BJ (cell line): ENCODE results near the gene STXBP1. TPM values are rescaled to one million over a fixed set of nuclear protein-coding genes. Genes with fewer than 3 reads are reported as not detected.

Source experiments
- CTCF ChIA-PET: fragments of 350-600 bp; formaldehyde crosslinking; extraction: SDS; loops from one replicate; lab custom pipeline; 2021; ENCODE audit warnings: antibody characterized with exemption, inconsistent platforms; lab: Yijun Ruan, JAX
- POLR2A ChIA-PET: fragments of 300-600 bp; sonication (Branson Sonifier 250); formaldehyde crosslinking; extraction: SDS; loops from one replicate; lab custom pipeline; 2021; ENCODE audit warnings: antibody characterized with exemption; lab: Charles Lee
- DNase-seq: peaks from one replicate; pipeline ENCODE4 v3.0.0-alpha.2; 2011; ENCODE audit warnings: low read depth
- H3K27me3 ChIP-seq: 2 replicates; pipeline ENCODE4 v1.6.0; 2011; ENCODE audit warnings: low read length; ENCODE audit not compliant: control insufficient read depth, insufficient read depth
- H3K36me3 ChIP-seq: 2 replicates; pipeline ENCODE4 v1.5.1; 2011; ENCODE audit warnings: low read length; ENCODE audit not compliant: control insufficient read depth, insufficient read depth
- H3K4me3 ChIP-seq: 2 replicates; pipeline ENCODE4 v1.5.1; 2011; ENCODE audit warnings: low read depth, mild to moderate bottlenecking, control low read depth, low read length
- polyA plus RNA-seq: library from polyadenylated mRNA; depleted of rRNA; stranded (reverse); fragments of >200 nt; gene quantifications from 2 replicates; pipeline ENCODE4 v1.2.3, GENCODE V29; 2011
- TF ChIP-seq, protein P1 (sequence below): IDR thresholded peaks from 2 replicates; pipeline ENCODE4 v1.5.1; 2011; ENCODE audit warnings: low read depth, mild to moderate bottlenecking, control low read depth, inconsistent platforms, low read length, moderate library complexity; ENCODE audit not compliant: insufficient read depth

Gene STXBP1
- polyA plus RNA-seq, 1 experiment, result 18.1 TPM

DNA sequence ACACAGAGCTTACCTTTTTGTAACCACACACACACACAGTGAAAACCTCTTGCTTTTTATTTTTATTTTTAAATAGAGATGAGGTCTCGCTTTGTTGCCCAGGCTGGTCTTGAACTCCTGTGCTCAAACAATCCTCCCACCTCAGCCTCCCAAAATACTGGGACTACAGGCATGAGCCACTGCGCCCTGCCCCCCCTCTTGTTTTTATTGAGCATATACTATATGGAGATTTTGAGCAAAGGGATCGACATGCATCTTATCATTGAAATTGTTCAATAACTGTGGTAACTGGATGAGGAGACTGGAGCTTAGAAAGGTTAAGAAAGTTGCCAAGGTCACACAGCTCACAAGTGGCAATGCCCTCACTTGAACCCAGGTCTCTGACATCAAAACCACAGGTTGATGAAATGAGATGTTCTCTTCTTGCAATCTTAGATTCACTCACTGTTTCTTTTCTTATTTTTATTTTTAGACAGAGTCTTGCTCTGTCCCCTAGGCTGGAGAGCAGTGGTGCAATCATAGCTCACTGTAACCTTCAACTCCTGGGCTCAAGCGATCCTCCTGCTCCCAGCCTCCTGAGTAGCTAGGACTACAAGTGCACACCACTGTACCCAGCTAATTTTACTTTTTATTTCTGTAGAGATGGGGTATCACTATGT, 26.8 kb upstream of the STXBP1 start:
- Histone ChIP-seq H3K4me3 (no peak overlapping the region), H3K27me3 (no peaks in the 10 kb centered on the region), H3K36me3 (no peaks in the 10 kb centered on the region)
- no peak for DNase-seq
- ChIA-PET CTCF (interaction anchor here (0.6 to 4.9 kb wide), 29 partner anchors 8 to 344 kb away, joined by 3 to 42 read pairs (median 4); partner anchors contain the start of genes CDK9 and TOR2A), POLR2A (no interaction called here)
- TF ChIP-seq, protein P1, sequence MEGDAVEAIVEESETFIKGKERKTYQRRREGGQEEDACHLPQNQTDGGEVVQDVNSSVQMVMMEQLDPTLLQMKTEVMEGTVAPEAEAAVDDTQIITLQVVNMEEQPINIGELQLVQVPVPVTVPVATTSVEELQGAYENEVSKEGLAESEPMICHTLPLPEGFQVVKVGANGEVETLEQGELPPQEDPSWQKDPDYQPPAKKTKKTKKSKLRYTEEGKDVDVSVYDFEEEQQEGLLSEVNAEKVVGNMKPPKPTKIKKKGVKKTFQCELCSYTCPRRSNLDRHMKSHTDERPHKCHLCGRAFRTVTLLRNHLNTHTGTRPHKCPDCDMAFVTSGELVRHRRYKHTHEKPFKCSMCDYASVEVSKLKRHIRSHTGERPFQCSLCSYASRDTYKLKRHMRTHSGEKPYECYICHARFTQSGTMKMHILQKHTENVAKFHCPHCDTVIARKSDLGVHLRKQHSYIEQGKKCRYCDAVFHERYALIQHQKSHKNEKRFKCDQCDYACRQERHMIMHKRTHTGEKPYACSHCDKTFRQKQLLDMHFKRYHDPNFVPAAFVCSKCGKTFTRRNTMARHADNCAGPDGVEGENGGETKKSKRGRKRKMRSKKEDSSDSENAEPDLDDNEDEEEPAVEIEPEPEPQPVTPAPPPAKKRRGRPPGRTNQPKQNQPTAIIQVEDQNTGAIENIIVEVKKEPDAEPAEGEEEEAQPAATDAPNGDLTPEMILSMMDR, result no peak

DNA sequence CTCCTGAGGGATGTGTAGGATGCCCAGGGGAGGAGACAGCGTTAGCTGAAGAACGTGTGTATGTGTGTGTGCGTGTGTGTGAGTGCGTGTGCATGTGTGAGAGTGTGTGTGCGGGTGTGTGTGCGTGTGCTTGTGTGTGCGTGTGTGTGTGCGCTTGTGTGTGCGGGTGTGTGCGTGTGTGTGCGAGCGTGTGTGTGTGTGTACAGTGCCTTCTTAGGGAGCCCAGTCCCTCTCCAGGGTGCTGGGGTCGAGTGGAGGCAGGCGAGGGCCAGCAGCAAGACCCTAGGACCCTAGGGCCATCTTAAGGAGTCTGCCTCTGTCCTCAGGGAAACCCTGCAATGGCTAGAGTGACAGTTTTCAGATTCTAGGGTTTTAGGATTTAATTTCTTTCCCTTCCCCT, 26.0 kb upstream of the STXBP1 start:
- H3K27me3 ChIP-seq, result no peaks in the 10 kb centered on the region
- POLR2A ChIA-PET, result no interaction called here
- H3K4me3 ChIP-seq, result no peak overlapping the region
- TF ChIP-seq, protein P1, result no peak
- no peaks in the 10 kb centered on the region for H3K36me3 ChIP-seq
- CTCF ChIA-PET, result interaction anchor here (0.6 to 4.9 kb wide), 25 partner anchors 9 to 343 kb away, joined by 3 to 42 read pairs (median 5); partner anchors contain the start of genes CDK9 and TOR2A
- no peak for DNase-seq

DNA sequence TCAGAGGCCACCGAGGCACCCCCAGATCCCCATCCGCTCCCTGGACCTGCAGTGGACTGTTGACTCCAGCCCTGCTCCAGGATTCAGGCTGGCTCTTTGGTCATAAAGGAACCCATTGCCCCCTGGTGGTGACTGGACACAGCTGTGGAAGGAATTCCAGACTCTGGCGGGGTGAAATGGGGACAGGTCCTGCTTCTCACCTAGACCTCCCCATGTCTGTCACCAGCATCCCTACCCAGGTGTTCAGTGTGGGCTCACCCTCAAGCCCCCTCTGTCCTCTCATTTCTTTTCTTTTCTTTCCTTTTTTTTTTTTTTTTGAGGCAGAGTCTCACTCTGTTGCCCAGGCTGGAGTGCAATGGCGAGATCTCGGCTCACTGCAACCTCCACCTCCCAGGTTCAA, 25.5 kb upstream of the STXBP1 start:
- CTCF ChIA-PET, result interaction anchor here (0.6 to 4.9 kb wide), 22 partner anchors 10 to 335 kb away, joined by 3 to 42 read pairs (median 5); partner anchors contain the start of genes CDK9 and TOR2A
- Histone ChIP-seq H3K4me3 (no peak overlapping the region), H3K36me3 (no peaks in the 10 kb centered on the region), H3K27me3 (no peaks in the 10 kb centered on the region)
- TF ChIP-seq, protein P1, result peak; percentile 91
- POLR2A ChIA-PET, result no interaction called here
- no peak for DNase-seq

DNA sequence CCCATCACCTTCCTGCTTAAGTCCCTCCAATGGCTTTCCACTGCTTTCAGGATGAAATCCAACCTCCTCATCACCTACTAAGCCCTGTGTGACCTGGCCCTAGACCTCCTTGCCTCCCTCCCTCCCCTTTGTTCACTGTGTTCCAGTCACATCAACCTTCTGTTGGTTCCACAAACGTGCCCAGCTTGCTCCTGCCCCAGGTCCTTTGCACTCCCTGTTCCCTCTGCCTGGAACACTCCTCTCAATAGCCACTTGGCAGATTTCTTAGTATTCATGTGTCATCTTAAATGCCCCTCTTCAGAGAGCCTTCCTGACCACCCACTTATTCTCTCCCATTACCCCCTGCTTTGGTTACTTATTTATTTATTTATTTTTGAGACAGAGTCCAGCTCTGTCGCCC, 24.1 kb upstream of the STXBP1 start:
- ChIA-PET CTCF (interaction anchor here (1.0 to 4.9 kb wide), 14 partner anchors 9 to 333 kb away, joined by 3 to 58 read pairs (median 5); partner anchors contain the start of gene TOR2A), POLR2A (no interaction called here)
- TF ChIP-seq, protein P1, result no peak
- no peak overlapping the region for H3K4me3 ChIP-seq
- H3K27me3 ChIP-seq, result no peaks in the 10 kb centered on the region
- DNase-seq, result no peak
- peaks cover 1% of the 10 kb centered on the region; the same call in 1 of the 2 replicates for H3K36me3 ChIP-seq

DNA sequence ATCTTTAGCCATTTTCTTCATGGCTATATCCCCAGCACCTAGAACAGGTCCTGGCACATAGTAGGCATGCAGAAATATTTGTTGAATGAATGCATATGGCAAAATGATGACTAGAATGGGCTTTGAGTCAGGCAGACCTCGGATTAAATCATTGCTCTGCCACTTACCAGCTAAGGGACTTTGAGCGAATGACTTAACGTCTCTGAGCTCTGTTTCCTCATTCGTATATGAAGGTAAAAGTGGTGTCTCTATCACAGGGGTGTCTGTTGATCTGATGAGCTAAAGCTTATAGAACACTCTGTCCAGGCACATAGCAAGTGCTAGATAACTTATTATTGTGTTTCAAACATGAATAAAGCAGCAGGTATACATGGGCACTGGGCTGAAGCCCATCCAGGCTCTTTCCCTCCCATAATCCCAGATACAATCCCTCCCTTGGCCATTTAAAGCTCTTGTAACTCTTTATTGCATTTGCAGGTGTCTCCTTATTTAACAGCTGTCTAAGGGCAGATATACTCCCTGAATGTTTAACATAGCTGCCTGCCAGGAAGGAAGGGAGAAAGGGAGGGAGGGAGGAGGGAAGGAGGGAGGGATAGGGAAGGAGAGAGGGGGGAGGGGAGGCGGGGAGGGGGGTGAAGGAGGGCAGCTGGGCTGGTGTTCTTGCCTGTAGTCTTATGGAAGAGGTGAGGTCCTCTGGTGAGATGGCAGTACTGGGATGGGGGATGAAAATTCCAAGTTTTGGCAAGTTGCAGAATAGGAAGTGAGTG, 23.2 kb upstream of the STXBP1 start:
- no peak for DNase-seq
- H3K27me3 ChIP-seq, result no peaks in the 10 kb centered on the region
- no peak overlapping the region for H3K4me3 ChIP-seq
- peaks cover 2% of the 10 kb centered on the region; the same call in 1 of the 2 replicates for H3K36me3 ChIP-seq
- ChIA-PET POLR2A (interaction anchor here (0.6 kb wide), 1 partner anchor 146 kb away, joined by 11 read pairs; the partner anchor contains the start of gene TOR2A), CTCF (interaction anchor here (0.7 to 4.6 kb wide), 23 partner anchors 9 to 332 kb away, joined by 3 to 58 read pairs (median 4); partner anchors contain the start of genes ENG, STXBP1 and TOR2A)
- TF ChIP-seq, protein P1, result no peak
